HG02642 (cell line): ENCODE data around the gene IMPG1.
A peak's percentile ranks its signal among the peaks of the same experiment; 100 is the strongest.

Source experiments
- ATAC-seq: cut with Tn5 transposase; IDR thresholded peaks from one replicate; pipeline ENCODE4 v1.9.1; 2021; ENCODE audit warnings: mild to moderate bottlenecking; ENCODE audit not compliant: unreplicated experiment, poor library complexity

IMPG1 gene

GRCh38 chr6:76072562-76072961, at the start of gene IMPG1:
Gene IMPG1 (minus strand): TSS chr6:76072662. CDS start chr6:76072488, 174 bp downstream.
- ATAC-seq = no peak

GRCh38 chr6:76120302-76120701, 47.8 kb upstream of the IMPG1 start:
- no peak for ATAC-seq

- ATAC-seq = no peak
Observed at GRCh38 chr6:76073281-76073680, 819 bp upstream of the IMPG1 start.

- no peak for ATAC-seq
Observed at GRCh38 chr6:76057469-76057868, 15.0 kb downstream of the IMPG1 start.

GRCh38 chr6:76052314-76052713, 20.1 kb downstream of the IMPG1 start:
- ATAC-seq = no peak

GRCh38 chr6:76043690-76044089, 28.8 kb downstream of the IMPG1 start:
- ATAC-seq = no peak

- no peak for ATAC-seq
Observed at GRCh38 chr6:76035713-76036112, 36.7 kb downstream of the IMPG1 start.

- no peak for ATAC-seq
Observed at GRCh38 chr6:76026101-76026500, 46.4 kb downstream of the IMPG1 start.

GRCh38 chr6:76014626-76015530, 57.6 kb downstream of the IMPG1 start:
- no peak for ATAC-seq

- peak; percentile 64 for ATAC-seq
Observed at GRCh38 chr6:76004202-76004601, 68.3 kb downstream of the IMPG1 start.

- no peak for ATAC-seq
Observed at GRCh38 chr6:76003686-76004085, 68.8 kb downstream of the IMPG1 start.

- no peak for ATAC-seq
Observed at GRCh38 chr6:76003113-76003512, 69.3 kb downstream of the IMPG1 start.

GRCh38 chr6:76000629-76001028, 71.8 kb downstream of the IMPG1 start:
- no peak for ATAC-seq

- no peak for ATAC-seq
Observed at GRCh38 chr6:75997696-75998095, 74.8 kb downstream of the IMPG1 start.

- ATAC-seq = no peak
Observed at GRCh38 chr6:75993236-75994162, 79.0 kb downstream of the IMPG1 start.

- ATAC-seq = no peak
Observed at GRCh38 chr6:75991941-75992340, 80.5 kb downstream of the IMPG1 start.

- no peak for ATAC-seq
Observed at GRCh38 chr6:75986935-75987334, 85.5 kb downstream of the IMPG1 start.

GRCh38 chr6:75975904-75976303, 96.6 kb downstream of the IMPG1 start:
- ATAC-seq = no peak

- ATAC-seq = no peak
Observed at GRCh38 chr6:75970093-75970492, 102.4 kb downstream of the IMPG1 start.

GRCh38 chr6:75968143-75968542, 104.3 kb downstream of the IMPG1 start:
- ATAC-seq = no peak

- ATAC-seq = no peak
Observed at GRCh38 chr6:75963569-75963968, 108.9 kb downstream of the IMPG1 start.
